Thoracic aorta (tissue), 2 donors: ENCODE data around the gene COA6. TPM values are rescaled to one million over a fixed set of nuclear protein-coding genes. Genes with fewer than 3 reads are reported as not detected.
"Not testable (repeated sequence)": the region's sequence is repeated elsewhere in the genome, so short reads cannot be mapped to it uniquely, and the experiment has no call there.

Experiments used
- ATAC-seq: fragments of 150-250 bp; one replicate; pipeline ENCODE4 v1.8.0; 2017; ENCODE audit warnings: low read depth; ENCODE audit not compliant: insufficient number of reproducible peaks, low FRiP score
- DNase-seq: peaks from one replicate; pipeline ENCODE4 v3.0.0-alpha.2; 2020; ENCODE audit warnings: low spot score
- H3K27ac ChIP-seq, 2 donors: fragments of 200-600 bp; sonication (generic); 1 replicate in 1 of 2; 2 replicates in 1 of 2; pipeline ENCODE4 v1.5.1; 2016; ENCODE audit warnings: mild to moderate bottlenecking in 2 of 2, moderate library complexity in 2 of 2
- H3K27me3 ChIP-seq: fragments of 200-600 bp; sonication (generic); replicated peaks from 2 replicates; pipeline ENCODE4 v1.6.0; 2016; ENCODE audit warnings: mild to moderate bottlenecking; ENCODE audit not compliant: insufficient read depth
- H3K36me3 ChIP-seq: fragments of 200-600 bp; sonication (generic); one replicate; pipeline ENCODE4 v1.5.1; 2016
- H3K4me1 ChIP-seq, 2 donors: fragments of 200-600 bp; sonication (generic); 1 replicate in 1 of 2; 2 replicates in 1 of 2; pipeline versions ENCODE4 v1.5.1 to v1.6.0; 2016; ENCODE audit warnings: low read depth in 2 of 2, mild to moderate bottlenecking in 1 of 2; ENCODE audit not compliant: control insufficient read depth in 1 of 2
- H3K4me3 ChIP-seq: fragments of 200-600 bp; sonication (generic); 2 replicates; pipeline ENCODE4 v1.5.1; 2016; ENCODE audit warnings: mild to moderate bottlenecking
- H3K9me3 ChIP-seq: fragments of 200-600 bp; sonication (generic); 2 replicates; pipeline ENCODE4 v1.5.1; 2016
- CTCF ChIP-seq: fragments of 200-600 bp; sonication (generic); IDR thresholded peaks from one replicate; pipeline ENCODE4 v1.5.1; 2019; ENCODE audit warnings: antibody characterized with exemption
- total RNA-seq, 2 donors: library from RNA; depleted of rRNA; stranded (reverse); fragments of >200 nt; gene quantifications; one replicate each; pipeline versions ENCODE4 v1.1.0 to v1.2.3, GENCODE V29; 2016

The COA6 gene
- total RNA-seq, 2 donors from 2014 or later = 3.4 TPM; not detected in 1

GRCh38 chr1:234396092-234396491, 22.8 kb downstream of the COA6 start:
- no peaks in the 10 kb centered on the region for H3K9me3 ChIP-seq
- no peak overlapping the region for H3K4me3 ChIP-seq
- TF ChIP-seq CTCF = no peak
- peaks cover 0 to 3% of the 10 kb centered on the region in 2 donors for H3K4me1 ChIP-seq
- H3K36me3 ChIP-seq = no peaks in the 10 kb centered on the region
- H3K27ac ChIP-seq = no peak overlapping the region
- no peaks in the 10 kb centered on the region for H3K27me3 ChIP-seq
- ATAC-seq = no peak
- DNase-seq = no peak

- H3K27ac ChIP-seq = no peak overlapping the region
- ATAC-seq (no peak), DNase-seq (no peak)
- no peaks in the 10 kb centered on the region for H3K9me3 ChIP-seq
- H3K36me3 ChIP-seq = no peaks in the 10 kb centered on the region
- peaks cover 0 to 3% of the 10 kb centered on the region in 2 donors for H3K4me1 ChIP-seq
- no peaks in the 10 kb centered on the region for H3K27me3 ChIP-seq
- H3K4me3 ChIP-seq = no peak overlapping the region
- TF ChIP-seq CTCF = no peak
Observed at GRCh38 chr1:234396871-234397270, 23.6 kb downstream of the COA6 start.

DNA sequence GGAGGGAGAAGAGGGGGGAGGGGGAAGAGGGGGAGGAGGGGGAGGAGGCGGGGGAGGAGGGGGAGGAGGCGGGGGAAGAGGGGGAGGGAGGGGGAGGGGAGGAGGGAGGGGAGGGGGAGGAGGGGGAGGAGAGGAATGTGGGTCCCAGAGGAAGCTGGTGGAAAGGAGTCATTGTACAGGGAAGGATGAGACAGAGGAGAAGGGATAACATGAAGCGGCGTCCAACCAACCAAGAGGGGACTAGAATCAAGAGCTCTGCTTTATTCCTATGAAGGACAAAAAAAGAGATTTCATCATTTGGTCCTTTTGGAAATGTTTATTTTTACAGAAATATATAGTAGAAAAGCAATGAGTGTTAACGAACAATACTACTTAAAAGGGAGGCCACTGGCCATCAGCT, 24.5 kb downstream of the COA6 start:
- H3K4me1 ChIP-seq = peaks cover 0 to 3% of the 10 kb centered on the region in 2 donors
- no peaks in the 10 kb centered on the region for H3K36me3 ChIP-seq
- H3K9me3 ChIP-seq = no peaks in the 10 kb centered on the region
- no peak overlapping the region for H3K4me3 ChIP-seq
- TF ChIP-seq CTCF = no peak
- no peaks in the 10 kb centered on the region for H3K27me3 ChIP-seq
- H3K27ac ChIP-seq = no peak overlapping the region
- ATAC-seq (no peak), DNase-seq (no peak)

GRCh38 chr1:234398849-234399381, 25.7 kb downstream of the COA6 start:
- Histone ChIP-seq H3K27me3 (no peaks in the 10 kb centered on the region), H3K27ac (no peak overlapping the region), H3K36me3 (no peaks in the 10 kb centered on the region), H3K9me3 (no peaks in the 10 kb centered on the region), H3K4me1 (peaks cover 0 to 3% of the 10 kb centered on the region in 2 donors), H3K4me3 (peak overlapping the region; percentile 10)
- ATAC-seq (no peak), DNase-seq (no peak)
- TF ChIP-seq CTCF = no peak

DNA sequence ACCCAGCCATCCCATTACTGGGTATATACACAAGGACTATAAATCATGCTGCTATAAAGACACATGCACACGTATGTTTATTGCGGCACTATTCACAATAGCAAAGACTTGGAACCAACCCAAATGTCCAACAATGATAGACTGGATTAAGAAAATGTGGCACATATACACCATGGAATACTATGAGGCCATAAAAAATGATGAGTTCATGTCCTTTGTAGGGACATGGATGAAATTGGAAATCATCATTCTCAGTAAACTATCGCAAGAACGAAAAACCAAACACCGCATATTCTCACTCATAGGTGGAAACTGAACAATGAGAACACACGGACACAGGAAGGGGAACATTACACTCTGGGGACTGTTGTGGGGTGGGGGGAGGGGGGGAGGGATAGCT, 26.3 kb downstream of the COA6 start:
- DNase-seq, H3K27ac ChIP-seq, H3K27me3 ChIP-seq, H3K36me3 ChIP-seq, ATAC-seq, H3K4me1 ChIP-seq, H3K9me3 ChIP-seq, H3K4me3 ChIP-seq: not testable (repeated sequence)

GRCh38 chr1:234400773-234401172, 27.5 kb downstream of the COA6 start:
- Histone ChIP-seq H3K4me1 (peaks cover 0 to 3% of the 10 kb centered on the region in 2 donors), H3K4me3 (no peak overlapping the region), H3K27ac (no peak overlapping the region), H3K9me3 (no peaks in the 10 kb centered on the region), H3K36me3 (peaks cover 2% of the 10 kb centered on the region), H3K27me3 (no peaks in the 10 kb centered on the region)
- DNase-seq = no peak
- no peak for TF ChIP-seq CTCF
- no peak for ATAC-seq
